ENCODE measurements around the gene AIF1L. TPM values are rescaled to one million over a fixed set of nuclear protein-coding genes. Genes with fewer than 3 reads are reported as not detected.

AIF1L gene
- 1 to 10 TPM; 3.6 to 4.0 TPM for total RNA-seq

GRCh38 chr9:131096269-131097125, at the start of gene AIF1L:
AIF1L (plus strand) TSS chr9:131096531; CDS start chr9:131096630, 99 bp downstream.
- H3K4me1 ChIP-seq, result no peaks in the 10 kb centered on the region
- H3K4me3 ChIP-seq, result peak within 1 kb of the TSS; percentile 44
- intact Hi-C loops (cut with DNase I), result no loop called here
- TF ChIP-seq, protein P1, sequence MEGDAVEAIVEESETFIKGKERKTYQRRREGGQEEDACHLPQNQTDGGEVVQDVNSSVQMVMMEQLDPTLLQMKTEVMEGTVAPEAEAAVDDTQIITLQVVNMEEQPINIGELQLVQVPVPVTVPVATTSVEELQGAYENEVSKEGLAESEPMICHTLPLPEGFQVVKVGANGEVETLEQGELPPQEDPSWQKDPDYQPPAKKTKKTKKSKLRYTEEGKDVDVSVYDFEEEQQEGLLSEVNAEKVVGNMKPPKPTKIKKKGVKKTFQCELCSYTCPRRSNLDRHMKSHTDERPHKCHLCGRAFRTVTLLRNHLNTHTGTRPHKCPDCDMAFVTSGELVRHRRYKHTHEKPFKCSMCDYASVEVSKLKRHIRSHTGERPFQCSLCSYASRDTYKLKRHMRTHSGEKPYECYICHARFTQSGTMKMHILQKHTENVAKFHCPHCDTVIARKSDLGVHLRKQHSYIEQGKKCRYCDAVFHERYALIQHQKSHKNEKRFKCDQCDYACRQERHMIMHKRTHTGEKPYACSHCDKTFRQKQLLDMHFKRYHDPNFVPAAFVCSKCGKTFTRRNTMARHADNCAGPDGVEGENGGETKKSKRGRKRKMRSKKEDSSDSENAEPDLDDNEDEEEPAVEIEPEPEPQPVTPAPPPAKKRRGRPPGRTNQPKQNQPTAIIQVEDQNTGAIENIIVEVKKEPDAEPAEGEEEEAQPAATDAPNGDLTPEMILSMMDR (IDR thresholded peaks at IDR 0.05), result no peak
- H3K9me3 ChIP-seq, result no peaks in the 10 kb centered on the region
- peaks cover 27% of the 10 kb centered on the region for H3K27me3 ChIP-seq
- peak; percentile 38 for DNase-seq
- H3K9ac ChIP-seq (ENCODE audit: low read depth in 2 of 2, low read length in 2 of 2), result peak within 1 kb of the TSS; percentile 24 to 34
- H3K36me3 ChIP-seq, result no peaks in the 10 kb centered on the region
- no peak within 1 kb of the TSS for H3K27ac ChIP-seq

DNA sequence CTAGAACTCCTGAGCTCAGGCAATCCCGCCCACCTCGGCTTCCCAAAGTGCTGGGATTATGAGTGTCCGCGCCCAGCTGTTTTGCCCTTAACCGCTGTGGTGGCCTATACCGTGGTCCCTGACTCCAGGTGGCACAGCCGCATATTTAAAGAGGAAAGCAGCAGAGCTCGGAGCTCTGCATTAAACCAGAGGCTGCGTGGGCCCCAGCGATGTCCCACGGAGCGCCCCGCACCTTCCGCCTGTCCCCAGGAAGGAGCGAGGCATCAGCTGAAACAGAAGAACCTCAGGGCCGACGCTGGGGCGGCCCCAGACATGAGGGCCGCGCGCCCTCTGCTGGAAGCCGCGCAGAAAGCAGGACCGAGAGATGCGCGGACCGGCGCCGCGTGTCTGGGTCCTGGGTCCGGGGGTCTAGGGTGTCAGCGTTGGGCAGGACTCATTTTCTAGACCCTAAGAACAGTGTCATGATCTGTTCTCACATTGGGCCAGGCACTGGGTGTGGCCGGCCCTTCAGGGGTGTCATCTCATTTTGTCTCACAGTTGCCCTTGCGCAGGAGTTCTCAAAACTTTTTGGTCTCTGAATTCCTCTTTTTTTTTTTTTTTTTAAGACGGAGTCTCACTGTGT, 49.6 kb upstream of the AIF1L start:
- no peaks in the 10 kb centered on the region for H3K36me3 ChIP-seq
- DNase-seq, result peak; percentile 73
- no peak overlapping the region for H3K4me3 ChIP-seq
- no peak overlapping the region for H3K9ac ChIP-seq (ENCODE audit: low read depth in 2 of 2, low read length in 2 of 2)
- no peak overlapping the region for H3K27ac ChIP-seq
- H3K9me3 ChIP-seq, result no peaks in the 10 kb centered on the region
- no peaks in the 10 kb centered on the region for H3K4me1 ChIP-seq
- no peaks in the 10 kb centered on the region for H3K27me3 ChIP-seq
- TF ChIP-seq, protein P1 (IDR thresholded peaks at IDR 0.05), result peak; percentile 90
- intact Hi-C loops (cut with DNase I), result loop anchor here (5.0 kb wide), 1 partner anchor 344 kb away; no protein-coding TSS in a partner anchor

GRCh38 chr9:131048332-131048731, 48.0 kb upstream of the AIF1L start:
- H3K4me1 ChIP-seq, result no peaks in the 10 kb centered on the region
- TF ChIP-seq, protein P1 (IDR thresholded peaks at IDR 0.05), result no peak
- intact Hi-C loops (cut with DNase I), result loop anchor here (5.0 kb wide), 1 partner anchor 346 kb away; no protein-coding TSS in a partner anchor

DNA sequence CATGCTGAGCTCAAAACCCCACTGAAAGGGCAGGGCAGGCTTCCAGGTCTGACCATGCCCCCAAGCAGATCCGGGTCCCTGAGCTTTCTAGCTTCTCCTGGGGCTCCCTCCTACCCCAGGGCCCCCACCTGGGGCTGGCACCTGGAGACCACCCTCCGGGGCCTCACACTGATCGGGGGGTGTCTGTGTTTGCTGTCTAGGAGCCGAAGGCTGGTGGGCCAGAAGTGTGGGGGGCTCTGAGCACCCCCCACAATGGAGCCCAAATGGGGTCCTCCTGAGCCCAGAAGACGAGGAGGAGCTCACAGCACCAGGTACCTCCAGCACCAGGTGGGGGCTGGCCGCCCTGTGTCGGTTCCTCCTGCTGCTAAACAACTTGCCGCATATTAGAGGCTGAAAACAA, 47.5 kb upstream of the AIF1L start:
- H3K4me3 ChIP-seq, result no peak overlapping the region
- H3K27ac ChIP-seq, result no peak overlapping the region
- intact Hi-C loops (cut with DNase I), result loop anchor here (5.0 kb wide), 1 partner anchor 347 kb away; no protein-coding TSS in a partner anchor
- no peaks in the 10 kb centered on the region for H3K36me3 ChIP-seq
- H3K9me3 ChIP-seq, result no peaks in the 10 kb centered on the region
- DNase-seq, result no peak
- no peak overlapping the region for H3K9ac ChIP-seq (ENCODE audit: low read depth in 2 of 2, low read length in 2 of 2)
- no peaks in the 10 kb centered on the region for H3K27me3 ChIP-seq
- TF ChIP-seq, protein P1 (IDR thresholded peaks at IDR 0.05), result no peak
- H3K4me1 ChIP-seq, result no peaks in the 10 kb centered on the region

More at GRCh38 chr9:131048332-131048731, 48.0 kb upstream of the AIF1L start:
- H3K27ac ChIP-seq, result no peak overlapping the region
- no peaks in the 10 kb centered on the region for H3K9me3 ChIP-seq
- H3K36me3 ChIP-seq, result no peaks in the 10 kb centered on the region
- no peak for DNase-seq
- no peaks in the 10 kb centered on the region for H3K27me3 ChIP-seq
- H3K4me3 ChIP-seq, result no peak overlapping the region
- H3K9ac ChIP-seq (ENCODE audit: low read depth in 2 of 2, low read length in 2 of 2), result no peak overlapping the region

DNA sequence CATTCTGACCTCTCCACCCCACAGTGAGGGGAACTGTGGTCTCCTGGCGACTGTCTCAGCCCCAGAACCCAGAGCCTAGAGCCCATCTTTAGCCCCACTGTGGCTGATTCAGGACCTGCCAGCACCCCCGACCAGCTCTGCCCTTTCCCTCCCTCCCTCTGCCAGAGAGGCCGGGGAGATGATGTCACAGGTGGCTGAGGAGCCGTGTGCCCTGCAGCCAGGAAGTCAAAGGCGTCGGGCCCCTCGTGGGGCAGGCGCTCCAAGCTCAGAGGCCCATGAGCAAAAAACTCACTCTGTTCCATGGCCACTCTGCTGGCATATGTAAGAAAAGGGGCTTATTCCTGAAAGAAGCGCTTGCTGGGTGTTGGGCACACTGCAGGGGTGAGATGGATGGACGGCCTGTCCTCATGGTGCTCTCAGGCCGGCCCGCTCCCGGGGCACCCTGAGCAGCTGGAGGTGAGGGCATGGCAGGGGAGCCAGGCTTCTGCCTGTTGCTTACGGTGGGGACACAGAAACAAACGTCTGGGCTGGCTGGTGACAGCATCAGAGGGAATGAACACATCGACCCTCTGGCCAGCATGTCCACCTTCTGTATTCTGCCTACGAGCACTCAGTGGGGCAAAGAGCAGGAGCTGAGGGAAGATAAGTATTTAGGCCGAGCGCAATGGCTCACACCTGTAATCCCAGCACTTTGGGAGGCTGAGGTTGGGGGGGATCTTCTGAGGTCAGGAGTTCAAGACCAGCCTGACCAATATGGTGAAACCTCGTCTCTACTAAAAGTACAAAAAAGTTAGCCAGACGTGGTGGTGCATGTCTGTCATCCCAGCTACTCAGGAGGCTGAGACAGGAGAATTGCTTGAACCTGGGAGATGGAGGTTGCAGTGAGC, 46.3 kb upstream of the AIF1L start:
- intact Hi-C loops (cut with DNase I), result loop anchor here (5.0 kb wide), 1 partner anchor 348 kb away; no protein-coding TSS in a partner anchor

More for the DNA sequence above, 46.3 kb upstream of the AIF1L start:
- TF ChIP-seq, protein P1 (IDR thresholded peaks at IDR 0.05), result no peak
- Histone ChIP-seq H3K36me3 (no peaks in the 10 kb centered on the region), H3K4me3 (no peak overlapping the region), H3K9me3 (no peaks in the 10 kb centered on the region), H3K9ac (ENCODE audit: low read depth in 2 of 2, low read length in 2 of 2) (no peak overlapping the region), H3K27ac (no peak overlapping the region), H3K4me1 (no peaks in the 10 kb centered on the region), H3K27me3 (no peaks in the 10 kb centered on the region)
- no peak for DNase-seq
